Stomach (tissue), 9 donors: ENCODE measurements around the gene SH3RF2. TPM values are rescaled to one million over a fixed set of nuclear protein-coding genes. Genes with fewer than 3 reads are reported as not detected.

Source experiments
- DNase-seq, 2 donors: peaks; one replicate each; pipeline versions ENCODE4 v3.0.0 to v3.0.0-alpha.2; 2013 to 2019
- H3K27ac ChIP-seq, 5 donors: fragments of 200-600 bp in 4 of 5; sonication (generic) in 4 of 5; one replicate each; pipeline ENCODE4 v1.5.1; 2013 to 2019; ENCODE audit warnings: mild to moderate bottlenecking in 1 of 5, moderate library complexity in 1 of 5
- H3K27me3 ChIP-seq, 3 donors: fragments of 200-600 bp; sonication (generic); one replicate each; pipeline ENCODE4 v1.5.1; 2017 to 2019; ENCODE audit warnings: mixed run types in 1 of 3
- H3K36me3 ChIP-seq, 4 donors: fragments of 200-600 bp; sonication (generic); 1 replicate in 3 of 4; 2 replicates in 1 of 4; pipeline ENCODE4 v1.5.1; 2016 to 2019
- H3K4me1 ChIP-seq, 4 donors: fragments of 200-600 bp; sonication (generic); one replicate each; pipeline ENCODE4 v1.5.1; 2016 to 2019
- H3K4me3 ChIP-seq, 4 donors: fragments of 200-600 bp; sonication (generic) in 3 of 4; one replicate each; pipeline ENCODE4 v1.5.1; 2016 to 2019; ENCODE audit warnings: mild to moderate bottlenecking in 1 of 4
- H3K9me3 ChIP-seq, 4 donors: fragments of 200-600 bp; sonication (generic); one replicate each; pipeline ENCODE4 v1.5.1; 2016 to 2019
- EP300 ChIP-seq: sonication (generic); formaldehyde crosslinking; IDR thresholded peaks from one replicate; pipeline ENCODE4 v1.6.1; 2017; ENCODE audit warnings: antibody characterized with exemption
- POLR2A ChIP-seq, 4 donors: fragments of 450-650 bp; IDR thresholded peaks; one replicate each; pipeline ENCODE4 v1.6.1; 2016; ENCODE audit warnings: antibody characterized with exemption in 4 of 4, control low read depth in 2 of 4, mild to moderate bottlenecking in 1 of 4, moderate library complexity in 1 of 4
- POLR2AphosphoS5 ChIP-seq, 3 donors: sonication (generic); formaldehyde crosslinking; IDR thresholded peaks; one replicate each; pipeline ENCODE4 v1.6.1; 2016; ENCODE audit warnings: antibody characterized with exemption in 3 of 3
- WGBS, 5 donors: extraction: QIAGEN DNeasy Blood & Tissue Kit in 3 of 5; methylation state at CpG; one replicate each; pipeline versions ENCODE4 v1.1.5 to v1.1.7; 2013 to 2018; 5-methylcytosine and 5-hydroxymethylcytosine counted together
- intact Hi-C: fragments of 100-400 bp; cut with DNase I; formaldehyde crosslinking; loops from one replicate; pipeline ENCODE4 v1.15.1; 2023; ENCODE audit warnings: low total_unique reads
- polyA plus RNA-seq, 3 donors: library from polyadenylated mRNA; stranded (reverse); fragments of 200-250 nt; gene quantifications; one replicate each; pipeline ENCODE4 v1.2.3, GENCODE V29; 2013
- total RNA-seq, 5 donors: library from RNA; depleted of rRNA; stranded (reverse); fragments of >200 nt; gene quantifications; one replicate each; pipeline versions ENCODE4 v1.1.0 to v1.2.3, GENCODE V29; 2014 to 2016
- TF ChIP-seq, protein P1 (sequence below), 7 experiments: fragments of 450-650 bp in 4 of 7; fragments of 200-600 bp in 3 of 7; sonication (generic) in 3 of 7; IDR thresholded peaks; one replicate each; pipeline ENCODE4 v1.5.1; 2016 to 2019; ENCODE audit warnings: antibody characterized with exemption in 7 of 7, control low read depth in 2 of 7, mild to moderate bottlenecking in 1 of 7
- donor health status: healthy with polysubstance abuse.
- donor health status: Bipolar disorder and iron deficiency.
- donor health status: healthy.

Gene SH3RF2
- total and polyA plus RNA-seq, 8 donors = 20.8 to 62.0 (median 40.7) TPM

DNA sequence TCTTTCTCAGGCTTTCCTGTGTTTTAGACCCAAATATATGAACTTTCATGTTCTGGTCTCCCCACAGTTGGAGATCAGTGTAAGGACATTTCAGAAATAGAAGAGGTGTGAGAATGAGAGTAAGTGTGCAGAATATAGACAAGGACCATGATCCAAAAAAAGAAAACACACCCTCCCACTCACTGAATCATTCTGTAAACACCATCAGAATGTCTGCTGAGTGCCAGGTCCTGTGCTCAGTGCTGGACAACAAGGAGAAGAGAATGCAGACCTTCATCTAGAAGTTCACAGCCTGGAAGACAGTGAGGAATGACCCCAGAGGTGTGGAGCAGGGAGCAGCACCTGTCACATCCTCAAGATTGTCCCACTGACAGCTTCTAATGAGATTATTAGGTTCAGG is 19.1 kb upstream of the SH3RF2 start:
- no peaks in the 10 kb centered on the region for H3K4me1 ChIP-seq

DNA sequence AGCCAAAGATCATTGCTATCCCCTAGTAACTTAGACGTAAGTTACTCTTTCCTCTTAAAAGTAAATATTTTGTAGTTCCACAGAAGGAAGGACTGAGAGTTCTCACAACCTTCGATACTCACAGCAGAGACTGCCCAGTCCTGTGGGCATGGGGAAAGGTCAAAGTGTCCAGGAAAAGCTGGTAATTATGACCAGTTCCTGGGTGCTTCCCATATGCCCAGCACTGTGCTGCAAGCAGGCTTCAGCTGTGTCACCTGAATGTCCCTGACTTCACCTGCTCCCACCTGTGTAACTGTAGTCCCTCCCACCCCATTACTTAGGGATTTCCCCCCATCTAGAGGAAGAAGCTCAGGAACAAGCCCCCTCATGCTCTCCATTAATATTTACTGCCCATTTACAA is 18.0 kb upstream of the SH3RF2 start:
- H3K27ac ChIP-seq = no peak overlapping the region
- TF ChIP-seq POLR2A (IDR thresholded peaks at IDR 0.05) (no peak), EP300 (no peak), POLR2AphosphoS5 (IDR thresholded peaks at IDR 0.05) (no peak)
- TF ChIP-seq, protein P1, sequence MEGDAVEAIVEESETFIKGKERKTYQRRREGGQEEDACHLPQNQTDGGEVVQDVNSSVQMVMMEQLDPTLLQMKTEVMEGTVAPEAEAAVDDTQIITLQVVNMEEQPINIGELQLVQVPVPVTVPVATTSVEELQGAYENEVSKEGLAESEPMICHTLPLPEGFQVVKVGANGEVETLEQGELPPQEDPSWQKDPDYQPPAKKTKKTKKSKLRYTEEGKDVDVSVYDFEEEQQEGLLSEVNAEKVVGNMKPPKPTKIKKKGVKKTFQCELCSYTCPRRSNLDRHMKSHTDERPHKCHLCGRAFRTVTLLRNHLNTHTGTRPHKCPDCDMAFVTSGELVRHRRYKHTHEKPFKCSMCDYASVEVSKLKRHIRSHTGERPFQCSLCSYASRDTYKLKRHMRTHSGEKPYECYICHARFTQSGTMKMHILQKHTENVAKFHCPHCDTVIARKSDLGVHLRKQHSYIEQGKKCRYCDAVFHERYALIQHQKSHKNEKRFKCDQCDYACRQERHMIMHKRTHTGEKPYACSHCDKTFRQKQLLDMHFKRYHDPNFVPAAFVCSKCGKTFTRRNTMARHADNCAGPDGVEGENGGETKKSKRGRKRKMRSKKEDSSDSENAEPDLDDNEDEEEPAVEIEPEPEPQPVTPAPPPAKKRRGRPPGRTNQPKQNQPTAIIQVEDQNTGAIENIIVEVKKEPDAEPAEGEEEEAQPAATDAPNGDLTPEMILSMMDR (IDR thresholded peaks at IDR 0.05) = no peak

More for the DNA sequence above, 19.1 kb upstream of the SH3RF2 start:
- no peaks in the 10 kb centered on the region for H3K36me3 ChIP-seq
- H3K27me3 ChIP-seq = no peaks in the 10 kb centered on the region
- no peak for DNase-seq
- no peak overlapping the region for H3K27ac ChIP-seq
- H3K9me3 ChIP-seq = no peaks in the 10 kb centered on the region
- intact Hi-C loops = no loop called here
- TF ChIP-seq POLR2A (IDR thresholded peaks at IDR 0.05) (no peak), POLR2AphosphoS5 (IDR thresholded peaks at IDR 0.05) (no peak), EP300 (no peak)
- TF ChIP-seq, protein P1 (IDR thresholded peaks at IDR 0.05) = no peak
- H3K4me3 ChIP-seq = no peak overlapping the region

DNA sequence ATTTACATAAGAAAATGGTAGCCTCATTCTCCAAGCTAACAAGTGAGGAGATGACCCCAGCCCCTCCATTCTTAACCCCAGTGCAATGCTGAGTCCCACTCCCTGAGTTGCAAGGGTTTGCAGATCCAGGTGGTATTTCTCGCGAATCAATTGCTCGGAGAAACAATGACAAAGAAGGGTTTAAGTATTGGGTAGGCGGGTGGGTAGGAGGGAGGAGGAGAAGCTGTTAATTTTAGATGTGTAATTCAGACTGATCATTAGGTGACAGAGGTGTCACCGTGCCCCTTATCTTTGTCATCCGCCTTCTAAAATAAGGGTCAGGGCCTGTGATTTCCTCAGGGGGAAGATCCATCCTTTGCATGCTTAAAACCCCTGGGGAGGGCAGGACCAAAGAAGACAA is 17.0 kb upstream of the SH3RF2 start:
- no peak overlapping the region for H3K4me3 ChIP-seq
- no peaks in the 10 kb centered on the region for H3K9me3 ChIP-seq
- no peaks in the 10 kb centered on the region for H3K4me1 ChIP-seq
- DNase-seq = no peak
- no peak for TF ChIP-seq POLR2AphosphoS5 (IDR thresholded peaks at IDR 0.05)
- no peak for TF ChIP-seq POLR2A (IDR thresholded peaks at IDR 0.05)
- TF ChIP-seq, protein P1 (IDR thresholded peaks at IDR 0.05) = no peak
- TF ChIP-seq EP300 = no peak
- no peak overlapping the region for H3K27ac ChIP-seq
- intact Hi-C loops = no loop called here
- H3K27me3 ChIP-seq = no peaks in the 10 kb centered on the region
- 81 to 92% (median 89%) methylated on average over 6 of the region's 6 CpGs for WGBS, 5 donors
- no peaks in the 10 kb centered on the region for H3K36me3 ChIP-seq

More for the DNA sequence above, 18.0 kb upstream of the SH3RF2 start:
- 52 to 70% (median 60%) methylated on average over 2 of the region's 2 CpGs for WGBS, 5 donors
- Histone ChIP-seq H3K36me3 (no peaks in the 10 kb centered on the region), H3K9me3 (no peaks in the 10 kb centered on the region), H3K27me3 (no peaks in the 10 kb centered on the region), H3K4me1 (no peaks in the 10 kb centered on the region), H3K4me3 (no peak overlapping the region)
- no peak for DNase-seq
- intact Hi-C loops = no loop called here

DNA sequence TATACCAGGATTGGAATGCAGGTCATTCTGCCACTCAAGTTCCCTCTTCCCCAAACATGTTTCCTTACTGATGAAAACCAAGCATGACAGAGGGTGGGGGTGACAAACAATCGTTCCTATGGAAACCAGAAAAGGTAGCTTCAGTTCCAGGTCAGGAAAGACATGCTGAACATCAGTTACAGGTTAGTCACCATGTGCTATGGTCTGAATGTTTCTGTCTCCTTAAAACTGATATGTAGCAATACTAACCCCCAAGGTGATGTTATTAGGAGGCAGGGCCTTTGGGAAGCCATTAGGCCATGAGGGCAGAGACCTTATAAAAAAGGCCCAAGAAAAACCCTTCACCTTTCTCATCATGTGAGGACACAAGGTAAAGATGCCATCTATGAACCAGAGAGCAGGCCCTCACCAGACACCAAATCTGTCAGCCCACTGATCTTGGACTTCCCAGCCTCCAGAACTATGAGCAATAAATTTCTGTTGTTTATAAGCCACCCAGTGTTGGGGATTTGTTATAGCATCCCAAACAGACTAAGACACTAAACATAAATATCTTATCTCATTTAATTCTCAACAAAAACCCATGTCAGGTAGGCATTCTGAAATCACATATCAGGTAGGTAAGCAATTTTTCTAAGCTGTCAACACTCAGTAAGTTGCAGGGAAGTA is 15.7 kb upstream of the SH3RF2 start:
- H3K4me3 ChIP-seq = no peak overlapping the region
- H3K27ac ChIP-seq = no peak overlapping the region
- DNase-seq = no peak
- H3K36me3 ChIP-seq = no peaks in the 10 kb centered on the region
- H3K27me3 ChIP-seq = no peaks in the 10 kb centered on the region
- intact Hi-C loops = no loop called here
- H3K9me3 ChIP-seq = no peaks in the 10 kb centered on the region
- H3K4me1 ChIP-seq = peaks cover 0 to 9% (median 4%) of the 10 kb centered on the region in 4 donors
- TF ChIP-seq POLR2A (IDR thresholded peaks at IDR 0.05) (no peak), EP300 (no peak), POLR2AphosphoS5 (IDR thresholded peaks at IDR 0.05) (no peak)
- TF ChIP-seq, protein P1 (IDR thresholded peaks at IDR 0.05) = no peak
- WGBS, 5 donors = 72 to 85% (median 79%) methylated on average over 1 of the region's 1 CpG
